NCI-H1092 treated with DMSO at 0.1 percent for 48 hours (cell line): Measurements from ENCODE around the gene SUB1.
A peak's percentile ranks its signal among the peaks of the same experiment; 100 is the strongest.
"Not testable (repeated sequence)": the region's sequence is repeated elsewhere in the genome, so short reads cannot be mapped to it uniquely, and the experiment has no call there.

Experiments used
- DNase-seq: peaks from one replicate; lab custom pipeline; 2025; lab: John Stamatoyannopoulos, UW

Gene SUB1

DNA sequence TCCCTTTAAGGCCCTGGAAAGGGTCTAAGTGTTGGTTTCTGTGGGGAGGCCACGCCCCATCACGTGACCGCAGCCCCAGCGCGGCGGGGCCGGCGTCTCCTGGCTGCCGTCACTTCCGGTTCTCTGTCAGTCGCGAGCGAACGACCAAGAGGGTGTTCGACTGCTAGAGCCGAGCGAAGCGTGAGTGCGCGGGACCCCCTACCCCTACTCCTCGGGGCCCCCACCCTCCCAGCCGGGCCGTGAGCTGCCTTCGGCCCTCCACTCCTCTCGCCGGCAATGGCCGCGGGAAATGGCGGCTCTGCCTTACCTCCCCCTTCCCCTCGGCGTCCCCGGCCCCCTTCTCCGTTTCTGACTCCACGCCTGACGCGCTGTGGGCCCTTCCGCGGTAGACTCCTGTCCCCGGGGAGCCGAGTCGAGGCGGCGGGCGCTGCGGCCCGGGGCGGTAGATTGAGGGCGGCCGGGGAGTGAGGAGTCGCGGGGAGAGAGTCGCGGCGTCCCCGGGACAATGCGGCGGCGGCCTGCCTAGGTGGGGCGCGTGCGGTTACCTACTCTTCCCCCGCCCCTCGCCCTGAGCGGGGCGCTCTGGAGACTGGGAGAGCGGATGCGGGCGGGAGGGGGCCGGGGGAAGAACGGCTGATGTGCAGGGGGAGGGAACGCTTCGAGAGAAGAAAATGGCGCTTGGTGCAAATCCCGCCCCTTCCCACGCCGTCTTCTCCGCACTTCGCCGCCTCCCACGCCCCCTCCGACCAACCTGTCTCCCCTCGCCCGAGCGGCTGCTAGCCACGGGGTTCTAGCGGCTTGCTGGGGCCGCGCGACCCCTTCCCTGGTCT, at the start of gene SUB1:
Gene SUB1, plus strand, starts transcription at position 112 of the 830 bp plus-strand sequence. CDS start 2,956 bp downstream, outside the sequence.
- peak; percentile 86 for DNase-seq

- no peak for DNase-seq
Observed at GRCh38 chr5:32536246-32536645, 49.1 kb upstream of the SUB1 start.

GRCh38 chr5:32537437-32538029, 47.8 kb upstream of the SUB1 start:
- DNase-seq: not testable (repeated sequence)

DNA sequence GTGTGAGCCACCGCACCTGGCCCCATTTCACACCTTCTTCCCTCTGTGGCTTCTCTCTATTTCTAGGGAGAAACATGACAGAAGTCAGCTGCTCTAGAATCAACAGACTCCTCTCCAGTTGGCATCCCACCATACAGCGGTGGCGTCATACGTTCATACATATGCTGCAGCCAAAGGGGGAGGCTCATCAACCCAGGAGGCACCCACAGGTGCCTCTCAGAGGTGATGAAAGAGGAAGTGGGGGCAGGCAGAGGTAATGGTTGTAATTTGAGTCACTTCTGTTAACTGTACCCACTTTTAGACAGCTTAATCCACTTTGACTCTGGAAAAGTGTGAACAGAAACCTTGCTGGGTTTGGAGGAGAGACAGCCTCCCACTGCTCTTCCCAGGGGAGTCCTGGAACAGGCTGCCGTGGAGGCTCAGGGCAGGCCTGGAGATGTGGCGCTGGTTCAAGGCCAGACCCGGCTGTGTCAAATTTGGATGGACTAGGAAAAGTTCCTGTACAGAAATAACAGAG, 47.3 kb upstream of the SUB1 start:
- no peak for DNase-seq

DNA sequence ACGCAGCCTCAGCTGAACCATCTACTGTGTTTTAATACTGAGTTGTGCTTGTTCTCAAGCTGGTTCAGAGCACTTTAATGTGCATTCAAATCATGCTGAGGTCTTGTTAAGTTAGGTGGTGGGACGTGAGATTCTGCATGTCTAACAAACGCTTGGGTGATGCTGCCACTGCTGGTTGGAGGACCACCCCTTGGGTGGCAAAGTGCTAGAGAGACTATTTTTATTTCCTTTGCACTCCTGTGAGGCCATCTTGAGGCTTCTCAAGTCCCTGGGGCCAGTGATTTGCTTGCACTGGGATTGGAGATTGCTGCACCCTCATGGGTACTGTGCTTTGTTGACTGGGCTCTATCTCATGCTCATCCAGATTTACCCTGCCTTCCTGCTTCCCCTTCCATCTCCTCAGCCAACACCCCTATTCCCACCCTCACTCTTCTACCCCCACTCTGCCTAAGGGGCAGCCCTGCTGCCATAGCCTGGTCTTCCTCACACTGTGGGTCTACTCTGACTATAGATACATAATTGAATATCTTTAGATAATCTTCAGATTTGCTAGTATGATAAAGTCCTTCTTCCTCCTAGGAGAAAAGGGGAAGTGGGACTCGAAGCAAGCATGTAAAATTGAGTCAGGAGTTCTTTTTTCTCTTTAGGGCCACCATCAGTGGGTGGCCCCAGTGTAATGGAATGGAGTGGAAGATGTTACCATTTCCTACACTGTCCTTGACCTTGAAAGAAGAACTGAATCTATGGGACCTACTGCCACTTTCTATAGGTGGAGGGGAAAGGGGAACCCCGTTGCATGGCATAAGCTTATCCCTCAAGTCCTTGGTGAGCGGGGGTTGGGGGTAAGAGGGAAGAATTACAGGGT, 45.1 kb upstream of the SUB1 start:
- no peak for DNase-seq

DNA sequence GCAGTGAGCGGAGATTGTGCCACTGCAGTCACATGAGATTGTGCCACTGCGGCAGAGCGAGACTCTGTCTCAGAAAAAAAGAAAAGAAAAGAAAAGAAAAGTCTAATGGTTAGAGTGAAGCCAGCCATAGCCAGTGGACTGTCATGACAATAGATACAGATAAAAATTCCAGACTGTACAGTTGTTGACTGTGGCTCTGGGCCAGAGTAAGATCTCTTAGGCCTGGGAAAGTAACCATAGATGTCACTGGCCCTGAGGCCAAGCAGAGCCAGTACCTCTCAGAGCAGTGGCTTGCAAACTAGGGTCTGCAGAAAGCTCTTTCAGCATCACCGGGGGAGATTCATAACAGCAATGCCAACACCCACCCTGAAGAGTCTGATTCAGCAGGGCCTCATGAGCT, 44.1 kb upstream of the SUB1 start:
- no peak for DNase-seq

DNA sequence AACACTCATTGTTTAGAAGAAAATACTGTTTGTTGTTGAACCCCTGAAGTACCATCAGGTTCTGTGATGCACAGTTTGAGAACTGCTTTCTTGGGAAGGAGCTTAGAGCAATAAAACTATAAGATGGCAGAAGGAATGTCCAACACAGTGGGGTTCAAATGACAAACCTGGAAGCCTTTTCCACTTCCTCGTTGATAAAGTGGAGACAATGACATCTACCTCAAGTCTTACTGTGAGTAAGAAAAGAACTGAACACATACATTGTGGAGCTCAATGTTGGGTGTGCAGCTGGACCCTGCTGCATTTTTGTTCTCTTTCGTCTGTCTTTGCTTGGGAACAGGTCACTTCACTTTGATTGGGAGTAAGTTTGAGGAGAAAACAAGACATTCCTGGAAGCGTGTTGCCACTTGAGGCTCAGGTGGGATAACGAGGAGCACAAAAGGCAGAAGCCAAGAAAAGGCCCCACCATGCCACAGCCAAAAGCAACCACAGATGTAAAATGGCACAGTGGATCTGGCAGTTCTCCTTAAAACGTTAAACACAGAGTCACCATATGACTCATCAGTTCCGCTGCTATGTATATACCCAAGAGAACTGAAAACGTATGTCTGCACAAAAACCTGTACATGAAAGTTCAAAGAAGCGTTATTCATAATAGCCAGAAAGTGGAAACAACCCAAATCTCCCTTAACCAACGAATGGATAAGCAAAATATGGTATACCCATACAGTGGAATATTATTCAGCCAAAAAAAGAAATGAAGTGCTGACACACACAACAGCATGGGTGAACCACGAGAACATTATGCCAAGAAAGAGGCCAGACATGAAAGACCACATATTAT, 42.9 kb upstream of the SUB1 start:
- no peak for DNase-seq

DNA sequence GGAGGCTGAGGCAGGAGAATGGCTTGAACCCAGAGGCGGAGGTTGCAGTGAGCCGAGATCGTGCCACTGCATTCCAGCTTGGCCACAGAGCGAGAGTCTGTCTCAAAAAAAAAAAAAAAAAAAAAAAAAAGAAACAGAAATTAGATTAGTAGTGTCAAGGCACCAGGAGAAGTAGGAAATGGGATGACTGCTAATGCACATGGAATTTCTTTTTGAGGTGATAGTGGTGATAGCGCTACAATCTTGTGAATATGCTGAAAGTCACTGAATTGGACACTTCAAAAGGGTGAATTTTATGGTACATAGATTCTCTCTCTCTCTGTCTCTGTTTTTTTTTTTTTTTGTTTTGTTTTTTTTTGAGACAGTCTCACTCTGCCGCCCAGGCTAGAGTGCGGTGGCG, 42.1 kb upstream of the SUB1 start:
- DNase-seq: no peak

DNA sequence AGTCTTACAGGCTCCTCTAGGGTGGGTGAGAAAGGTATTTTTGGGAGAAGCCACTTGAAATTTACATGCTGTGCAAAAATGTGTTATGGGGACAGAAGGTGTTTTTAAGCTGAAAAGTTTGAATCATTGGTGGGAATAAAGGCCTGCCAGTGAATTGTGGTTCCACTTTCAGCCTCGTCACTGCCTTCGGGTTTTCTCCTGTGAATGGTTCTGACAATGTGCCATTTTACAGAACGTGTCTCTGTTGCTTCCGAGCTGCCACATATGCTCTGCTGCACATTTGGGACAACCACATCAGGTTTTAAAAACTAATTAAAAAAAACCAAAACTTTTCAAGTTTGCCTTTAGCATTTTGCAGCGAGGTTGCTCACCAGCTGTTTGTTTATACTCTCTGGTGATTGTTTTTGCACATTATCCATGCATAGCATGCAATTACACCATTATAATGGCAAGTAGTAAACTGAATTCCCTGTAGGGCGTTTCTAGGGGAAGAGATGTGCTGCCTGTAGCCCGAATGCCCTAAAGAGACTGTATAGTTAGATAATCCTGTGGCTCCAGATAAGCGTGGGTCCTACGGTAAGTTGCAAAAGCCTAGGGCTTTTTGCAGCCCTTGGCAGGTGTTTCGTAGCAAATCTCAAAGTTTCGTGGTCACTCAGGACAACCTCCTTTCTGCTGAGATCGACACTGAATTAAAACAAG, 40.1 kb upstream of the SUB1 start:
- no peak for DNase-seq

DNA sequence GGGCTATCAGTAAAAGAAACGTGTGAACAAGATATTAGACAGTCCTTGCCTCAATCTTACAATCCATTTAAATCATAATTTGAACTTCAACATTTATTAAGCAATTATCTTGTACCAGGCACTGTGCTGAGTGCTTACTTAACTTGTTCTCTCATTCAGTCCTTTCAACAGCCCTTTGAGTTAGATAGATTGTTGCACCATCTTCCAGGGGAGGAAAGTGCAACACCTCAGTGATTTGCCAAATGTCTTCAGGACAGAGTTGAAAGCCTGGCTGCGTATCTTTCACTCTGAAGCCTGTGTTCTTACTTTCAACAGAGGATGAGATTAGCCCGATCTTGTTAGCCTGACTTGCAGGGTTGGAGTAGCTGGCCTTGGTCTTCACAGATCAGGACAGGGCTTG, 34.2 kb upstream of the SUB1 start:
- no peak for DNase-seq

- no peak for DNase-seq
Observed at GRCh38 chr5:32551865-32552264, 33.5 kb upstream of the SUB1 start.

- DNase-seq: not testable (repeated sequence)
Observed at GRCh38 chr5:32552491-32552890, 32.9 kb upstream of the SUB1 start.

GRCh38 chr5:32552936-32553335, 32.4 kb upstream of the SUB1 start:
- DNase-seq: no peak

DNA sequence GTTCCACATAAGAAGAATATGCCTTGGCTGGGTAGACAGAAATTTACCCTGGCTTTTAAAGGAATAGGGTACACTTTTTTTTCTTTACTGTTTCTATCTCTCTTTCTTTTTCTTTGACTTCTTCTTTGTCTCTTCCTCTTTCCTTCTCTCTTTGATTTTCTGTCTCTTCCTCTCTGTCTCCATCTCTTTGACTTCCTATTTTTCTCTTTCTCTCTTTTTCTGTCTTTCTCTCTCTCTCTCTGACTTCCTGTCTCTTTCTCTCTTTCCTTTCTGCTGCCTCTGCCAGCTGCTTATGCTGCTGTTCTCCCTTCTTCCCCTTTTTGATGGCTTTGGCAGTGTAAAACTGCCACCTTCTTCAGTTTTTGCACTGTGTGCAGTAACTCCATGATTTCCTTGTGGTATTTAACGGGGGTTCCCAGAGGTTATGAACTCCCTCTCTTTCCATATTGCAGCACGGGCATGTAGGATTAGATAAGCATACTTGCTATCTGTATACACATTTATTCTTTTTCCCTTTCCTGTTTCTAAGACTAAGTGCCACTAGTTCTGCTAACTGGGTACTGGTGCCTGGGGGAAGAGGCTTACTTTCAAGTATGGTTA, 31.1 kb upstream of the SUB1 start:
- DNase-seq: not testable (repeated sequence)

DNA sequence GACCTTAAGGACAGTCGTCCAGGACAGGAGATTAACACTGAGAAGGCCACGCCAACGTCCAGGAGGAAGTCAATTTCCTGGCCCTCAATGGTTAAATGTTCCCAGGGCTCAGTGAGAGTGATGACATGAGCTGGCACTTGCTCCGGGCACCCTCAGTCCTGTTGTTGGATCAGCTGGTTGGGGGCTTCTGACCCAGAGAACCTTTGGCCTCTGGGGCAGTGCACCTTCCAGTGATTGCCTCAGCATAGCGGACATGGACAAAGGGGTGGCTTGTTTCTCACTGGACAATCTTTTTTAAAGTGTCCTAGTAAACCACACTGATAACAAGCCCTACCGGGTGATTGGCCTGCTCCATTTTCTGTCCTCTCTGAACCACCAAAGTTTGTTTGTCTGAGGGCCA, 28.8 kb upstream of the SUB1 start:
- DNase-seq: not testable (repeated sequence)

- DNase-seq: no peak
Observed at GRCh38 chr5:32559411-32559810, 25.9 kb upstream of the SUB1 start.

DNA sequence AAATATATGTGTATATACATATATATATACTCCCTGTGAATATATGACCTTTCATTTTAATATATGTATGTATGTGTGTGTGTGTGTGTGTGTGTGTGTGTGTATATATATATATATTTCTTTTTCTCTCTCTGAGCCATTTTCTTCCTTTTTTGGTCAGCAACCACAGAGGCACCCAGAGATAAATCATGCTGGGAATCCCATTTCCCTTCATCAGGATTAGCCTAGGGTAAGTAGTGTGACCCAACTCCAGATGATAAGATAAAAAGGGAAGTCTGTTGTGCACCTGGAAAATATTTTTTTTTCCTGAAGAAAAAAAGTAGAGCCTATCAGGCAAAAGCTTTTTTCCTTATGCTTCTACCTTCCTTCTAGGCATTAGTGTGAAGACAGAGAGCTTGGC, 25.4 kb upstream of the SUB1 start:
- no peak for DNase-seq

DNA sequence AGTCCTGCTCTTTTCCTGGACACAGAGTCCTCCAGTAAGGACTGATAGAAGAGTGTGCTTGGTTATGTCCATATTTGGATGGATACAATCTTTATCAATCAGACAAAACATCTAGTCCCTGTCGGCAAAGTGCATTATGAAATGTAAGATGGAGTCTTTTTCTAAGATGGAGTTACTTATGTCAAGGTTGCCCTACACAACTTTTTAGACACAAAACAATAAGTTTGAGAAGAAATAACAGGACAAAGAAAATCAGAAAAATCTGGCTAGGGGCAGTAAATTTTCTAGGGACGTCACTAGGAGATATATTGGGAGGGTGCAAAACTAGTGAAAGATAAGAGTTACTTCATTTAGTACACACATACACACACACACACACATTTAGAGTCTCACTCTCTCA, 23.3 kb upstream of the SUB1 start:
- DNase-seq: no peak

- DNase-seq: no peak
Observed at GRCh38 chr5:32562843-32563242, 22.5 kb upstream of the SUB1 start.

GRCh38 chr5:32563614-32564013, 21.7 kb upstream of the SUB1 start:
- no peak for DNase-seq

DNA sequence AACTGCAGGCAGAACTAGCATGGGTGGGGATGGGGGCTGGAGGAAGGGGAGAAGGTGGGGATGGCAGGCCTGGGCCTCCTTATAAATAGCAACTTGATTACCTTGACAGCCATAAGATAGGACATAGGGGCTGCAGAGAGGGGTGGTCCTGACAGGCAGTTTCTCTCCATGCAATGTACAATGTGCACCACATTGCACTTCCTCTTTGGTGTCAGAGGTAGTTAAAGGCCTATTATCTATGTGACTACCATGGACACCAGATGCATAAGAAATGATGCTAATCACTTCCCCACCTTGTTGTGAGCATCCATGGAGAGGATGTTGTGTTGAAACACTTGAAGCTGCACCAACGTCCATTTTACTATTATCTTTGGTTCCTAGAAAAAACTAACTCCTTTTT, 20.2 kb upstream of the SUB1 start:
- no peak for DNase-seq
